GM18507 (cell line): ENCODE results near the gene SMARCD3.

ENCODE experiments used
- DNase-seq: peaks from one replicate; pipeline ENCODE4 v3.0.0; 2011; ENCODE audit warnings: low read depth; ENCODE audit not compliant: insufficient read length; ENCODE audit errors: extremely low spot score
- FAIRE-seq: peaks from 2 replicates; lab custom pipeline; 2011; peaks lifted over from hg19 to GRCh38; lab: Jason Lieb, UNC

Gene SMARCD3

DNA sequence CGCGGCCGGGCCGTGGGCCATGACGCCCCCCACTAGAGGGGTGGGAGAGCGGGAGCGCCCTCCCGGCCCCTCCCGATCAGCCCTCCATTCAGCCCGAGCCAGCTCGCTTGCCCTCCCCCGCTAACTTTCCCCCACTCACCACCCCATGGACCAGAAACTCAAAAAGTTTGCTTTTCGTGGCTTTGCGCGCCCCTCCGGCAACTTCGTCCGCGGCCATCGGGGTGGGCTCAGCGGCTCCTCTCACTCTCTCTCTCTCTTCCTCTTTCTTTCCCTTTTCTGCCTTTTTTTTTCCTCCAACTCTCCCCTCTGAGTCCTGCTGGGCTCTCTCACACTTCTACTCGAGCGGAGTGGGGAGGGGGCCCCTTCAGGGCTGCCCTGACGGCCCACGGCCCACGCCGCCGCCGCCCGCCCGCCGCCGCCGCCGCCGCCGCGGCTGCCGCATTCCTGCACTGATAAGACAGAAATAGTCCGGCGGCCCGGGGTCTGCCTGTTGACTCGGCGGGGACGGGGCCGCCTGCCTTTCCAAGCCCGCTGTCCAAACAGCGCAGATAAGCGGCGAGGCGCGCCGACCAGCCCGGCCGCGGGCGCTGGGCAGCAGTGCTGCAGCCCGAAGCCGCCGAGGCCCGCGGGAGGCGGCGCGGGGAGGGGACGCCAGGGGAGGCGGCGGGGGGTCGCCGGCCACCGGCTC, at the start of gene SMARCD3:
Gene SMARCD3 (minus strand): TSS at position 349 of the 688 bp plus-strand sequence. CDS start 132 bp downstream, at position 217.
- FAIRE-seq (no peak), DNase-seq (no peak)

DNA sequence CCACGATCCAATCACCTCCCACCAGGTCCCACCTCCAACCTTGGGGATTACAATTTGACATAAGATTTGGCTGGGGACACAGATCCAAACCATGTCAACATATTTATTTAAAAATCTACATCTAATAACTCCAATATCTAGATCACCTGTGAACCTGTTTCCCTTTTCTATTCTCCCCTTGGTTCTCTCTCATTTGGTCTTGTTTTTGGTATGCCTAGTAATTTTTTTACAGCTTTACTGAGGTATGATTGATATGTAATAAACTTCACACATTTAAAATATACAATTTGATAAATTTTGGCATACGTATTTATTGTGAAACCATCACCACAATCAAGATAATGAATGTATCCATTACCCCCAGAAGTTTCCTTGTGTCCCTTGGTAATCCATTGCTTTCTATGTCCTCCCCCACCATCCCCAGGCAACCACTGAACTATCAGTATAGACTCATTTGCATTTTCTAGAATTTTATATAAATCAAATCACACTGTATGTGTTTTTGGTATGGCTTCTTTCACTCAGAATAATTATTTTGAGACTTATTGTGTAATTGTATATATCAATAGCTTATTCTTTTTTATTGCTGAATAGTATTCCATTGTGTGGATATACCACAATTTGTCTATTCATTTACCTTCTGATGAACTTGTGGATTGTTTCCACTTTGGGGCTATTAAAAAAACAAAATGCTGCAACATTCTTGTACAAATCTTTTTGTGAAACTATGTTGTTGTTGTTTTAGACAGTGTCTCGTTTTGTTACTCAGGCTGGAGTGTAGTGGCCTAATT, 47.9 kb upstream of the SMARCD3 start:
- no peak for FAIRE-seq

DNA sequence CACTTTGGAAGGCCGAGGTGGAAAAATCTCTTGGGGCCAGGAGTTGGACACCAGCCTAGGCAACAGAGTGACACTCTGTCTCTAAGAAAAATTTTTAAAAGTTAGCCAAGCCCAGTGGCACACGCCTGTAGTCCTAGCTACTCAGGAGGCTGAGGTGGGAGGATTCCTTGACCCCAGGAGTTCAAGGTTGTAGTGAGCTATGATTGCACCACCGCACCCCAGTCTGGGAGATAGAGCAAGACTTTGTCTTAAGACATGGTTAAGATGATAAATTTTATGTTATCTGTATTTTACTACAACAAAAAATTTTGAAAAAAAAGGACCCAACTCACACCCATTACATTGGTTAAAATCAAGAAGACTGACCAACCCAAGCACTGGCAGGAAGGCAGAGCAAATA, 44.4 kb upstream of the SMARCD3 start:
- FAIRE-seq (no peak), DNase-seq (no peak)

More for the DNA sequence above, 47.9 kb upstream of the SMARCD3 start:
- no peak for DNase-seq

DNA sequence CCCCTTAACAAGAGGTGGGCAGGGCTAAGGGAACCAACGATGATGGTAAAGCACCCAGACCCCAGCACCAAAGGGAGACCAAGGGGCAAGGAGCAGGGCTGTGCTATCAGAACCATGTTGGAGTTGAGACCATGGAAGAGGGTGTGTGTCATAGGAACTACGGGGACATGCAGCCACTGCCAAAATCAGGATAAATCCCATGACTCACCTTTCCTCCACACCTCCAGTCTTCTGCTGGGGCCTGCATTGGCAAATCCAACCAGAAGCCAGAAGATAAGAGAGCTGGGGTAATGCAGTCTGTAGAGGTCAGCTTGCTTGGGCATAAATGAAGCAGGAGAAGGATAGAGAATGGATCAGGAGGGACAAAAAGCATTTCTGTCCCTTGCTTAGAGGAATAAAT, 42.7 kb upstream of the SMARCD3 start:
- DNase-seq (no peak), FAIRE-seq (no peak)

DNA sequence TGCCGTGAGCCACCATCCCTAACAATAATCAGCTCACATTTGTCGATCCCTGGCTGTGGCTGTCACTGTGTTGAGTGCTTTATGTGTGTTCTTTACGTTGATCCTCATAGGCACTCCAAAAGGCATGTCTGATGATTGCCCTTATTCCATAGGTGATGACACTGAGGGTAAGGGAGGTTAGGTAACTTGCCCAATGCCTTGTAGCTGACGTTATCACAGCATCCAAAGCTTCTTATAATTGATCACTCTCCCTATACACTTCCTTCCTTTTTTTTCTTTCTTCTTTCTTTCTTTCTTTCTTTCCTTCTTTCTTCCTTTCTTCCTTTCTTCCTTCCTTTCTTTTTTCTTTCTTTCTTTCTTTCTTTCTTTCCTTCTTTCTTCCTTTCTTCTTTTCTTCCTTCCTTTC, 41.9 kb upstream of the SMARCD3 start:
- FAIRE-seq (no peak), DNase-seq (no peak)

DNA sequence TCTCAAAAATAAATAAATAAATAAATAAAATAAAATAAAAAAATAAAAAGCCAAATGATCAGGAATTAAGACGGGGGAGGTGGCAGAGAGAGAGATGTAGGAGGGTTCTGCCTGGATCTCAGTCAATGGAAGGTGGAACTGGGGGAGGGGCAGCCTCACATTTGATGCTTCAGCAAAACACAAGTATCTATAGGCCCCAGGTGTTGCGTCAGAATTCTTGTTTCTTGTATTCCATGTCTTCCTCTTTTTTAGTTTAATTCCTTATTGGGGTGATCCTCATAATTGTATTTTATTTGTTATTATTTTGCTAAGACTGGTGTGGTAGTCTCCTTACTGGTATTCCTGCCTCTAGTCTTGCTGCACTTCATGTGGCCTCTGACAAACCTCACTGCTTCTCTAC, 41.4 kb upstream of the SMARCD3 start:
- DNase-seq (no peak), FAIRE-seq (no peak)

DNA sequence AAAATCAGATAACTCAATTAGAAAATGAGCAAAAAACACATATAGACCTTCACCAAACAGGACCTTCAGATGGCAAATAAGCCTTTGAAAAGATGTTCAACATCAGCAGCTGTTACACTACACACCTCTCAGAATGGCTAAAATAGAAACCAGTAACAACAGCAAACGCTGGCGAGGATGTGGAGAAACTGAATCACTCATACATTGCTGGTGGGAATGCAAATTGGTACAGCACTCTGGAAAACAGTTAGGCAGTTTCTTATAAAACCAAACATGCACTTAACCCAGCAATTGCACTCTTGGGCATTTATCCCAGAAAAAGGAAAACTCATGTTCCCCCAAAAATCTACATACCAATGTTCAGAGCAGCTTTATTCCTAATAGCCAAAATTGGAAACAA, 37.7 kb upstream of the SMARCD3 start:
- no peak for DNase-seq
- FAIRE-seq = no peak

DNA sequence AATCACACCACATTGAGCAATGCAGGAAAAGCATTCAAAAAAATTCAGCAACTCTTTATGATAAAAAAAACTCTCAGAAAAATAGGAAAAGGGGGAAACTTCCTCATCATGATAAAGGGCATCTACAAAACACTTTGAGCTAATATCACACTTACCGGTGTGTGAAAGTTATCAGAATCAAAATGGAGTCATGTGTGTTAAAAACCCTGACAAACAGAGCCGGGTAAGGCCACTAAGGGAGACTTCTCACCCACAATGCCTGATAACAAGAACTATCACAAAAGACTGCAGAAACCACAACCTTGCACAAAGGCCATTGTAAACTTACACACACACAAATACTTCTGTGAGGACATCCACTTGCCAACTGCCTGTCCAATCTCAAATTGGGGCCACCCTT, 34.8 kb upstream of the SMARCD3 start:
- no peak for FAIRE-seq
- DNase-seq = no peak

DNA sequence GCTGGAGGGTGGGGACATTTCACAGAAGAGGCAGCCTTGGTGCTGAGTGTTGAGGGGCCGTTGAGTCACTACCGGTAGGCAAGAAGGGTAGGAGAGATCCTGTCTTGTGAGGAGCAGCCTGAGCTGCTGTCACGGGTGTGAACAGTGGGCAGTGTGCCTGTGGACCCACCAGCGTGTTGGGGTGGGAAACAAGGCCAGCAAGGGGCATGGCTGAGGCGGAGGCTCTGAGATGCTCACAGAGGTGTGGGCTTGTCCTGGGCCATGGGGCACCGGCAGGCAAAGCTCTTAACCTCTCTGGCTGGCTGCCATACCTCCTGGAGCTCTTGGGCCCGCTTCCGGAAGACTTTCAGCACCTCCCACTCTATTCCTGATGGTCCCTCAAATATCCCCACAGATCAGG, 33.6 kb upstream of the SMARCD3 start:
- no peak for FAIRE-seq
- no peak for DNase-seq

DNA sequence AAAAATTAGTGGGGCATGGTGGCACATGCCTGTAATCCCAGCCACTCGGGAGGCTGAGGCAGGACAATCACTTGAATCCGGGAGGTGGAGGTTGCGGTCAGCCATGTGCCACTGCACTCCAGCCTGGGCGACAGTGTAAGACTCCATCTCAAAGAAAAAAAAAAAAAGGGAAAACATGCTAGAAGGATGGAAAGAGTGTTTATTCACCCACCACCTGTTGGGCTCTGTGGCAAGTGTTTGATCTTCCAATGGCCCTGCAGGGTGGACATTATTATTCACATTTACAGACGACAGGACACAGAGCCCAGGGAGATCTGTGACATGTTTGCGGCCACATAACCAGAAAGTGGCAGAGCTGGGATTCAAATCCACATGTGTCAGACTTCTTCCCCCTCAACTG, 33.2 kb upstream of the SMARCD3 start:
- DNase-seq = no peak
- no peak for FAIRE-seq

DNA sequence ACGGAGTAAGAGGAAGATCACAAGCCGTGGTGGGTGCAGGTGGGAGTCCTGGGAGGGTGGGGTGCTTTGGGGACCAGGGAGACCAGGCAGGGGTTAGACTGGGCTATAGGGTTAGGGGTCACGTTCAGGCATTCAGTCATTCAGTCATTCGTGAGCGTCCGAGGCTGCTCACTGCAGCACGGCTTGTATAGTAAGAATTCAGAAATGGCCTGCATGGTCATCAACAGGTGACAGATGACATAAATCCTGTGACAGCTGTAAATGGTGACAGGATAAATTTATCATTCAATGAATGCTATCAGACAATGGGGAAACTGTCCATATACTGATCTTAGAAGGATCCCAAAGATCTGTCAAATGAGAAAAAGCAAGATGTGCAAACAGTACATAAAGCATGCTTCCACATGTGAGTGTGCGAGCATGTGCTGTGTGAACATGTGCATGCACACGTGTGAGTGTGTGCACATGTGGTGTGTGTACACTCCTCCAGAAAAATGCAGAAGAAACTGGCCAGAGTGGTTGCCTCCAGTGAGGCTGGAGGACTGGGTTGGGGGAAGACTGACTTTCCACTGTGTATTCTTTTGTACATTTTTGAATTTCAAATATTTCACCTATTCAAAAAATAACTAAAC, 32.0 kb upstream of the SMARCD3 start:
- DNase-seq (no peak), FAIRE-seq (no peak)

DNA sequence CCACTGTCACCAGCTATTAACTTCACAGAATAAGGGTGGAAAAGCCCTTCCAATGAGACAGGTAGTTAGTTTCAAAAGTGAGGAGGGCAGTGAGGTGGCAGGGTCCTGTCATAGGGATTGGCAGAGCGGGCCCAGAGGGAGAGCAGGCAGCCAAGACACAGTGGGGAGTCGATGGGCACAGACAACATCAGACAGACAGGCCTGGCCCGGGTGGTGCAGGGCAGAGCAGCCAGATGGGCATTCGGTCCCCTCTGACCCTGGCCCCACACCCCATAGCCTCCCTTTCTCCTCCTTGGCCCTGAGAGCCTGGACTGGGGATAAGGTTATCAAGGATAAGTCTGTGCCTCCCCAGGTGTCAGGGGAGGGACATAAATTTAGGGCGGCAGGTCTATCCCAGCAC, 31.4 kb upstream of the SMARCD3 start:
- DNase-seq (no peak), FAIRE-seq (no peak)

DNA sequence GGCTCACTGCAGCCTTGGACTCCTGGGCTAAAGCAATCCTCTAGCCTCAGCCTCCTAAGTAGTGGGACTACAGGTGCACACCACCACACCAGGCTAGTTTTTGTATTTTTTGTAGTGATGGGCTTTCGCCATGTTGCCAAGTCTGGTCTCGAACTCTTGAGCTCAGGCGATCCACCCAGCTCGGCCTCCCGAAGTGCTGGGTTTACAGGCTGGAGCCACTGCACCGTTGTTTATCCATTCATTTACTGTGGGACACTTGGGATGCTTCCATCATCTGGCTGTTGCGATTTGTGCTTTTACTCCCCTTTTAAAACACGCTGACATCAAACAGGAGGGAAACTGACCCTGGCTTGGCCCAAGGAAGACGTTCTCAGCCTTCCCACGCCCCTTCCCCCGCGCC, 30.5 kb upstream of the SMARCD3 start:
- no peak for DNase-seq
- no peak for FAIRE-seq

DNA sequence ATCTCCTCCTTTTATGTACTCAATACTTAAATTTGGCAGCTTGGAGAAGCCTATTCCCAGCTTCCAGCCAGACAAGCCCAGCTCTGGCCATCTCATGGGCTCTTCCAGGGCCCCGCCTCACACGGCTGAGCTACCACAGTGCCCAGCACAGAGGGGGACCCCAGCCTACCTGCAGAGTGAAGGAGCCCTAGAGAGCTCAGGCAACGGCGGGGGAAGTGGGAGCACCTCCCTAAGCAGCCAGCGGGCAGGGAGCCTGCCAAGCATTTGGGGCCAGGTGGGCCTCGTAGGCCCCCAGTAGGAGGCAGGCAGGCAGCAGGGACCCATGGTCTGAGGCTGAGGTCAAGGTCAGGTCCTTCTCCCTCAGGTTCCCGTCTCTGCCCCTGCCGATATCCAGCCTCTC, 29.1 kb upstream of the SMARCD3 start:
- DNase-seq (no peak), FAIRE-seq (no peak)

DNA sequence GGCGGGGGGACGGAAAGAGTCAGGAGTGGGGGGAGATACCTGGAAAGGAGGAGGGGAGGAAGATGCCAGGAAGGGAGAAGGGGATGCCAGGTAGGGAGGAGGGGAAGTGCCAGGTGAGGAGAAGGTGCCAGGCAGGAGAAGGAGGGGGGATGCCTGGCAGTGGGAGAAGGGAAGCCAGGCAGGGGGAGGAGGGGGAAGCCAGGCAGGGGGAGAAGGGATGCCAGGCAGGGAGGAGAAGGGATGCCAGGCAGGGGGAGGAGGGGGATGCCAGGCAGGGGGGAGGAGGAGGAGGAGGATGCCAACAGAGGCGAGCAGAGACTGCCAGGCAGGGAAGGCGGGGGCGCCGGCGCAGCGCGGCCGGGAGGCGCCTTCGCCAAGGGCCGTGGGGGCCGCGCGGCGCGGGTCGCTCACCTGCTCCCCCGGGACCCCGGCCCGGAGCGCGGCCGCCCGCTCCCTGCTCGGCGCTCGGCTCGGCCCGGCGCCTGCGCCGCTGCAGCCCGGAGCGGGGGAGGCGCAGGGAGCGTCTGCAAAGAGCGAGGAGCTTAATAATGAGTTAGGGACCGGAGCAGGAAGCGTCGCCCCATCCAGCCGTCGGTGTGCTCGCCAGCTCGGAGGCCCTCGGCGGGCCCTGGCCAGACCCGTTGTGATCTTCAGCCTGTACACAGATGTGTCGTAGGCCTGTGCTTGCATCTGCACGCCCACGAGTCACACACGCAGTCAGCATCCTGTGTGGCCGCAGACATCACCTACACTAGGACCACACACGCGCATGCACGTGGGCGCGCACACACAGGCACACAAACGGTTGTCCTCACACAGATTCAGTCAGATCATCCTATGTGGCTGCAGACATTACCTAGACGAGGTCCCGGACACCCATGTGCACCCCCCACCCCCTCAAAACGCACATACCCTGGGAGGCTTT, 28.4 kb upstream of the SMARCD3 start:
- DNase-seq = peak; percentile 54
- FAIRE-seq = no peak

DNA sequence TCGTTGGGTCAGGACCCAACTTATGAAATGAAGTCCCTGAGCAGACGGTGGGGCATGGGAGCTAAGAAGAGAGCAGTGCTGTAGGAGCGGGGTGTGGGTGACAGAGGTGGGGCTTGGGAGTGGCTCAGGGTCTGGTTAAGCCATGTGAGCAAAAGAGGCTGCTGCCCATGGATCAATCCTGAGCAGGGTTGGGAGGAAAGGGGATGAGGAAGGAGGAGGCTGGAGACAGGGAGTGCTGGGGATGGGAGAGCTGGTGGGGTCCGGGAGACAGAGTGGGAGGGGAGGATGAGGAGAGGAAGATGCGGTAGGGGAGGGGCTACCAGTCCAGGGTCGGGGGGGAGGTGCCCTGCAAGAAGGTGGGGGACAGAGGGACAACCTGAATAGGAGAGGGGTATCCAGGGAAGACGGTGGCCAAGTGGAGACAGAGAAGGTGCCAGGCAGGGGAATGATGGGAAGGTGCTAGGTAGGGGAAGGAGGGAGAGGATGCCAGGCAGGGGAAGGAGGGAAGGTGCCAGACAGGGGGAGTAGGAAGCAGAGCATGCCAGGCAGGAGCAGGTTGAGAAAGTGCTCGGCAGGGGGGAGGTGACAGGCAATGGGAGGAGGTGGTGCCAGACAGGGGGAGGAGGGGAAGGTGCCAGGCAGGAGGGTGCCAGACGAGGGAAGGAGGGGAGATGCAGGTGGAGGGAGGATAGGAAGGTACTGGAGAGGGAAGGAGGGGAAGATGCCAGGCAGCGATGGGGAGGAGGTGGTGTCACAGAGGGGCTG, 27.5 kb upstream of the SMARCD3 start:
- DNase-seq (no peak), FAIRE-seq (no peak)

DNA sequence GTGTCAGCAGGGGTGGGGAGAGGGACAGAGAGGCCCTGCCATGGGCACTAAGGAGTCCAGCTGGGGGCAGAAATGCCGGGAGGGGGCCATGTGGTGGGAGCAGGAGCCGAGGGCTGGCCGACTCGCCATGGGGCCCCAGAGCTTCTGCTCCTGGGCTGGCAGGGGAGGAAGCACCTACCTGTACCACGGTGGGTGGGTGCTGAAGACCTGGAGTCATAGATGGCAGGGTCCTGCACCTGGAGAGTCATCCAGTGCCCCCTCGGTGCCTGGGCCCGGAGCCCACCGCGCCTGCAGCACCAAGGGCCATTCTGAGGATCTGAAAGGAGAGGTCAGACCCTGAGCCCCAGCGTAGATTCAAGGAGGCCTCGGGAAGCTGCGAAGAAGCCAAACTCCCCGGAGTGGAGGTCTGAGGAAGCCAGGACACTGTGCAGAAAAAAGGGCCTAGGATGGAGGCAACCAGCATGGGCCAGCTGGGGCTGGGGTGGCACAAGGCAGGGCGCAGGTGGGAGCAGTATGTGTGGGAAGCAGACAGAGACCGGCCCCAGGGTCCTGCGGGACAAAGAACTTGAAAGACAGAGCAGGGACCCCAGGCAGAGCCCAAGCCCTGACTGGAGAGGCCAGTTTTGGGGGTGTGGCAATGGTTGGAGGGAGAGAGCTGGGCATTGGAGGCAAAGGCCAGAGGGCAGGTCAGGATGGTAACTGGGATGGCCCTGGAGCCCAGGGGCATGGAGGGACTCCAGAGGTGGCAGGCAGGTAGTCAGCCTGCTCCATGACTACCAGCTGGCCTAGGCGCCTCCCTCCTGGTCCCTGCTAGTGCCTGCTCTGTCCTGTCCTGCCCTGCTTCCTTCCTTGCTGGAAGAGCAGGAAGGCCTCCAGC, 26.7 kb upstream of the SMARCD3 start:
- DNase-seq (no peak), FAIRE-seq (no peak)

DNA sequence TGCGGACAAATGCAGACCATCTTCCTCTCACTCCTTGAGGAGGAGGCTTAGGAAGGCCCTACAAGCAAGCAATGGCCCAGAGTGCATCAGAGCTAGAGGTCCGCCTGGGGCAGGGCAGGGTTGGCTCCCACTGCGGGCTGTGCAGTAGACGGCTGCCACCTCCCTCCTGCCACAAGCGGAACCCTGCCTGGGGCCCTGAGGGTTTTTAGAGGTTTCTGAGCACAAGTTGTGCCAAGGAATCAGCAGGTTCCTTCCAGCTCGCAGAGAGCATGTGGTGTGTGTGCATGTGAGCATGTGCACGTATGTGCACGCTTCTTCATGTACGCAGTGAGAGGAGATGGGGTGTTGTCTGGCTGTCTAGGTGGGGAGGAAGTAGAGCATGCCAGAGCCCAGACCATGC, 25.9 kb upstream of the SMARCD3 start:
- FAIRE-seq = no peak
- DNase-seq = no peak
